ENCODE results near the gene HOXC10. TPM values are rescaled to one million over a fixed set of nuclear protein-coding genes. Genes with fewer than 3 reads are reported as not detected.

The HOXC10 gene
- polyA plus RNA-seq, 3 donors = not detected

DNA sequence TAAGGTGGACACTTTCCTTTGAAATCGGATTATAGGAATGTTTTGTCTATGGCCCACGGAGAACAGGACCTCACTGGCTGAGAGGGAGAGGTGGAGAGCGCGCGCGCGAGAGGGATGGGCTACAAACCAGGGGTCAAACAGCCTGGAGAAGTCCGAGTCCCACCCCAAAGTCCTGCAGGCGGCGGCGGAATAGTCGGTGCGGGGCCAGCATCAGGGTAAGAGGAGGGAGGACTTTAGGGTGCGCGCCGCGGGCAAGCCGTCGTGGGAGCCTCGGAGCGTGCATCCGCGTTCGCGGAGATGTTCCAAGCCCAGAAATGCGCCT, 20.5 kb downstream of the HOXC10 start:
- Histone ChIP-seq H3K4me3 (replicated peaks in 1 of 3; ENCODE audit: low read depth in 2 of 3, low read length in 3 of 3) (no peak overlapping the region), H3K27ac (ENCODE audit: low read depth in 1 of 2, low read length in 2 of 2) (no peak overlapping the region), H3K9ac (ENCODE audit: insufficient read depth, low read length, poor library complexity, severe bottlenecking) (no peak overlapping the region), H3K4me1 (ENCODE audit: control insufficient read depth in 1 of 2, insufficient read depth in 2 of 2, low read length in 2 of 2) (peaks cover 14 to 18% of the 10 kb centered on the region in 2 donors), H3K27me3 (ENCODE audit: control insufficient read depth in 2 of 2, insufficient read depth in 2 of 2, low read length in 2 of 2) (peaks cover 85 to 98% of the 10 kb centered on the region in 2 donors), H3K4me2 (replicated peaks; ENCODE audit: extremely low read depth, low read length, poor library complexity, severe bottlenecking) (no peak overlapping the region), H3K9me3 (replicated peaks in 1 of 2; ENCODE audit: control insufficient read depth in 1 of 2, insufficient read depth in 1 of 2, low read length in 2 of 2) (peaks cover 2 to 64% of the 10 kb centered on the region in 2 donors), H3K36me3 (replicated peaks in 1 of 2; ENCODE audit: control insufficient read depth in 1 of 2, insufficient read depth in 2 of 2, low read length in 2 of 2) (no peaks in the 10 kb centered on the region), H2AFZ (ENCODE audit: insufficient read depth, low read depth, low read length, poor library complexity, severe bottlenecking) (no peak overlapping the region), H4K20me1 (ENCODE audit: insufficient read depth, low read length) (no peaks in the 10 kb centered on the region), H3K79me2 (ENCODE audit: insufficient read depth, low read length) (no peaks in the 10 kb centered on the region)
- peaks cover 25% of the 10 kb centered on the region for H3K4me1 Mint-ChIP-seq
- DNase-seq = no peak
- H3K27me3 Mint-ChIP-seq (ENCODE audit: low read depth in 3 of 3) = peaks cover 97 to 99% (median 98%) of the 10 kb centered on the region in 3 donors
- 4% methylated on average over 26 of the region's 26 CpGs for WGBS (ENCODE audit: insufficient coverage)
- peaks cover 0 to 28% (median 13%) of the 10 kb centered on the region in 7 donors for H3K9me3 Mint-ChIP-seq
- peaks cover 5 to 14% of the 10 kb centered on the region in 2 donors for H3K36me3 Mint-ChIP-seq
- H3K27ac Mint-ChIP-seq = no peak overlapping the region
- TF ChIP-seq, protein P1, sequence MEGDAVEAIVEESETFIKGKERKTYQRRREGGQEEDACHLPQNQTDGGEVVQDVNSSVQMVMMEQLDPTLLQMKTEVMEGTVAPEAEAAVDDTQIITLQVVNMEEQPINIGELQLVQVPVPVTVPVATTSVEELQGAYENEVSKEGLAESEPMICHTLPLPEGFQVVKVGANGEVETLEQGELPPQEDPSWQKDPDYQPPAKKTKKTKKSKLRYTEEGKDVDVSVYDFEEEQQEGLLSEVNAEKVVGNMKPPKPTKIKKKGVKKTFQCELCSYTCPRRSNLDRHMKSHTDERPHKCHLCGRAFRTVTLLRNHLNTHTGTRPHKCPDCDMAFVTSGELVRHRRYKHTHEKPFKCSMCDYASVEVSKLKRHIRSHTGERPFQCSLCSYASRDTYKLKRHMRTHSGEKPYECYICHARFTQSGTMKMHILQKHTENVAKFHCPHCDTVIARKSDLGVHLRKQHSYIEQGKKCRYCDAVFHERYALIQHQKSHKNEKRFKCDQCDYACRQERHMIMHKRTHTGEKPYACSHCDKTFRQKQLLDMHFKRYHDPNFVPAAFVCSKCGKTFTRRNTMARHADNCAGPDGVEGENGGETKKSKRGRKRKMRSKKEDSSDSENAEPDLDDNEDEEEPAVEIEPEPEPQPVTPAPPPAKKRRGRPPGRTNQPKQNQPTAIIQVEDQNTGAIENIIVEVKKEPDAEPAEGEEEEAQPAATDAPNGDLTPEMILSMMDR (IDR thresholded peaks at IDR 0.05) = no peak
- H3K4me3 Mint-ChIP-seq = peak overlapping the region; percentile 54 to 96
- intact Hi-C loops (cut with micrococcal nuclease) = loop anchor here in 1 of 2 donors (5.0 kb wide), 1 partner anchor 197 kb away; no protein-coding TSS in a partner anchor

DNA sequence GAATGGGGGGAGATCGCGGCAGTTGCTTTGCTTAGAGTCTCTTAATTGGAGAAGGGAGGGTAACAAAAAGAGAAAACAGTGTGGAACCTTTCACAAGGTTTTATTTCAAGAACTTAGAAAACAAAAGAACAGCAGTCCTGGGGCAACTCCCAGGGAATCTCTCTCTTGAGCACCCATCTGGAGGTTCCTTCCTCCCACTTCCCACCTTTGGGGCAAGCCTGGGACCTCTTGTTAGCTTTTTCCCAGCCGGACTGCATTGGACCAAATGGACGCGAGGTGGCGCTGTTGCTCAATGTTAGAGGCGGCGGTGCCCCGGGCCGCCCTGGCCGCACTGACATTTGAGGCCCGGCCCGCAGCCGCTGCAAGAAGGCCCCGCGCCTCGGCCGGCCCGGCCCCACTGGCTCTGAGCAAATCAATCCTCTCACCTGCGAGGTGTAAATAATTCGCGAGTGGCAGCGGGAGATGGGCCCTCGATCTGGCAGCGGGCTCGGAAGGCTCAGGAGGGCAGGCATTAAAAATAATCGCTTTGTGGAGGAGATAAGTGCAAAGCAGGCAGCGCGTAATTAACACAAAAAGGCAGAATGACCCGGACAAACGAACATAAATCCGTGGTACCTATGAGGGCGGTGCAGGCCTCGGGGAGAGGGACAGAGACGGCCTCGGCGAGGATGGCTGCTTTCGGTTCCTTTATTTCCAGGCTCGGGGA, 21.1 kb downstream of the HOXC10 start:
- Mint-ChIP-seq H3K4me1 (peaks cover 26% of the 10 kb centered on the region), H3K36me3 (peaks cover 5 to 14% of the 10 kb centered on the region in 2 donors), H3K27ac (peak overlapping the region in 1 of 7 donors; percentile 66), H3K27me3 (ENCODE audit: low read depth in 3 of 3) (peaks cover 98 to 99% (median 98%) of the 10 kb centered on the region in 3 donors), H3K9me3 (peaks cover 0 to 28% (median 13%) of the 10 kb centered on the region in 7 donors), H3K4me3 (peak overlapping the region; percentile 85 to 96)
- peaks cover 85 to 98% of the 10 kb centered on the region in 2 donors for H3K27me3 ChIP-seq (ENCODE audit: control insufficient read depth in 2 of 2, insufficient read depth in 2 of 2, low read length in 2 of 2)
- peak overlapping the region; percentile 2 to 73 (median 42) for H3K4me3 ChIP-seq (replicated peaks in 1 of 3; ENCODE audit: low read depth in 2 of 3, low read length in 3 of 3)
- peaks cover 14 to 17% of the 10 kb centered on the region in 2 donors for H3K4me1 ChIP-seq (ENCODE audit: control insufficient read depth in 1 of 2, insufficient read depth in 2 of 2, low read length in 2 of 2)
- intact Hi-C loops (cut with micrococcal nuclease) = loop anchor here (2.0 to 5.0 kb wide), 2 partner anchors 195 to 196 kb away; no protein-coding TSS in a partner anchor
- H2AFZ ChIP-seq (ENCODE audit: insufficient read depth, low read depth, low read length, poor library complexity, severe bottlenecking) = peak overlapping the region; percentile 66
- H3K4me2 ChIP-seq (replicated peaks; ENCODE audit: extremely low read depth, low read length, poor library complexity, severe bottlenecking) = peak overlapping the region; percentile 85
- H3K27ac ChIP-seq (ENCODE audit: low read depth in 1 of 2, low read length in 2 of 2) = no peak overlapping the region
- DNase-seq = peak; percentile 73 to 84 (median 80)
- peaks cover 2 to 58% of the 10 kb centered on the region in 2 donors for H3K9me3 ChIP-seq (replicated peaks in 1 of 2; ENCODE audit: control insufficient read depth in 1 of 2, insufficient read depth in 1 of 2, low read length in 2 of 2)
- TF ChIP-seq, protein P1 (IDR thresholded peaks at IDR 0.05) = peak; percentile 96
- H3K9ac ChIP-seq (ENCODE audit: insufficient read depth, low read length, poor library complexity, severe bottlenecking) = no peak overlapping the region
- H3K79me2 ChIP-seq (ENCODE audit: insufficient read depth, low read length) = no peaks in the 10 kb centered on the region
- 2% methylated on average over 35 of the region's 39 CpGs for WGBS (ENCODE audit: insufficient coverage)
- H4K20me1 ChIP-seq (ENCODE audit: insufficient read depth, low read length) = no peaks in the 10 kb centered on the region
- H3K36me3 ChIP-seq (replicated peaks in 1 of 2; ENCODE audit: control insufficient read depth in 1 of 2, insufficient read depth in 2 of 2, low read length in 2 of 2) = no peaks in the 10 kb centered on the region

Measured in CD14-positive monocyte (primary cell).